ENCODE data around the gene TMEM37.

TMEM37 gene

DNA sequence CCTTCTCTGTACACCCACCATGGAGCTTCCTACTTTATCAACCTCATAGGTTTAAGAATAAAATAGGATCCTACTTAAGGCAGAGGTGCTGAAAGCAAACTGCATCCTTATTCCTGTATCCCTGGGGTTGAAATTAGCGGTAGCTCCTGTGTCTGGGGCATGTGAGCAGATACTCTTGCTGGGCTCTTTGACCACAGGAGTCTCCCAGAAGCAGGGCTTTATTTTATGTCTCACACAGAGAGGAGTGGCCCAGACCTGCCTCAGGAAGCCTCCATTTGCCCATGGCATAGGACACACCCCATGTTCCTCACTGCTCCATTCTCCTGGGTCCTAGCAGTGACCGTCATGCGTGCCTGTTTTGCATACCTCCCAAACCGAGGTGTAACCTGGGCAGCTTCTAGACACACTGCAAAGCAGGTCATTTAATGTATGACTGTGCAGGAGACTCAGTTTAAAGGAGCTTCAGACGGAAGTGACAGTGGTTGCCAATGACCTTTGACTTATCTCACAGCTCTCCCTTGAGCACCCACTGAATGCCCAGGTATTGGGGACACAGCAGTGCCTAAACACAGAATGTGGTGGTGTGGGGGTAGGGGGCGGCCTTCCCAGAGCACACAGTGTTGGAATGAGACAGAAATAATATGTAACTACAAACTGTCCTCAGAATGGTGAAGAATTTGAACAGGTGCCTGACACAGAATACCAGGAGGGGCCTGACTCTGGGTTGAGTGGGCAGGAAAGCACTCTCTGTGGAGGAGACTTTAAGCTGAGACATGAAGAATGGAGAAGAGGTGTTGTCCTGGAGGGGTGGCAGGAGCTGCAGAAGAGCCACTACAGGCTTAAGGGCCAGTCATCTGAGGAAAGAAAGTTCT lies 3.7 kb downstream of the TMEM37 start:
- no peak for DNase-seq

DNA sequence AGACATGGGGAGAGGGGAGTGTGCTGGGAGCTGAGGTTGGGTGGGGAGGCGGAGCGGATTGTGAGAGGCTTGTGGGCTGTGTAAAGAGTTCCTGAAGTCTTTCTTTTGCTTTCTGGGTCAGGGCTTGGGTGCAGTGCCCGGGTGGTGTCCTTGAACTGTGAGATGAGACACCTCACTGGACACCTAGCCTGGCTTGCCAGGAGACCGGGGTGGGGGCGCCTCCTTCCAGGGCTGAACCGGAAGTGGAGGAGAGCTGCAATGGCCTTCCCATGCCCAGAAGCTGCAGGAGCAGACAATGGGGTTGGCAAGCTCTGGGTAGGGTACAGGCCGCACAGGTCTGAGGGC lies 4.3 kb downstream of the TMEM37 start:
- DNase-seq, result no peak

DNA sequence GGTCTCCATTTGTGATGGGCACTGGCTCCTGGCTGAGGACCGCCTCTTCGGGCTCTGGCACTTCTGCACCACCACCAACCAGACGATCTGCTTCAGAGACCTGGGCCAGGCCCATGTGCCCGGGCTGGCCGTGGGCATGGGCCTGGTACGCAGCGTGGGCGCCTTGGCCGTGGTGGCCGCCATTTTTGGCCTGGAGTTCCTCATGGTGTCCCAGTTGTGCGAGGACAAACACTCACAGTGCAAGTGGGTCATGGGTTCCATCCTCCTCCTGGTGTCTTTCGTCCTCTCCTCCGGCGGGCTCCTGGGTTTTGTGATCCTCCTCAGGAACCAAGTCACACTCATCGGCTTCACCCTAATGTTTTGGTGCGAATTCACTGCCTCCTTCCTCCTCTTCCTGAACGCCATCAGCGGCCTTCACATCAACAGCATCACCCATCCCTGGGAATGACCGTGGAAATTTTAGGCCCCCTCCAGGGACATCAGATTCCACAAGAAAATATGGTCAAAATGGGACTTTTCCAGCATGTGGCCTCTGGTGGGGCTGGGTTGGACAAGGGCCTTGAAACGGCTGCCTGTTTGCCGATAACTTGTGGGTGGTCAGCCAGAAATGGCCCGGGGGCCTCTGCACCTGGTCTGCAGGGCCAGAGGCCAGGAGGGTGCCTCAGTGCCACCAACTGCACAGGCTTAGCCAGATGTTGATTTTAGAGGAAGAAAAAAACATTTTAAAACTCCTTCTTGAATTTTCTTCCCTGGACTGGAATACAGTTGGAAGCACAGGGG lies 5.5 kb downstream of the TMEM37 start:
- no peak for DNase-seq

DNA sequence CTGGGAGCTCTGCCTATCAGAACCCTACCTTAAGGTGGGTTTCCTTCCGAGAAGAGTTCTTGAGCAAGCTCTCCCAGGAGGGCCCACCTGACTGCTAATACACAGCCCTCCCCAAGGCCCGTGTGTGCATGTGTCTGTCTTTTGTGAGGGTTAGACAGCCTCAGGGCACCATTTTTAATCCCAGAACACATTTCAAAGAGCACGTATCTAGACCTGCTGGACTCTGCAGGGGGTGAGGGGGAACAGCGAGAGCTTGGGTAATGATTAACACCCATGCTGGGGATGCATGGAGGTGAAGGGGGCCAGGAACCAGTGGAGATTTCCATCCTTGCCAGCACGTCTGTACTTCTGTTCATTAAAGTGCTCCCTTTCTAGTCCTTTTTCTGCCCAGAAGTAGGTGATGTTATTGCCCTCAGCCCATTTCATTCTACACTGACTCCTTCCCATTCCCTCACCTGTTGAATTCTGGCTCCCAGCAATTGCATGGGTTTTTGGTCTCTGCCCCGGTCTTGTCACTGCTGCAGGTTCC lies 6.5 kb downstream of the TMEM37 start:
- DNase-seq, result no peak

DNA sequence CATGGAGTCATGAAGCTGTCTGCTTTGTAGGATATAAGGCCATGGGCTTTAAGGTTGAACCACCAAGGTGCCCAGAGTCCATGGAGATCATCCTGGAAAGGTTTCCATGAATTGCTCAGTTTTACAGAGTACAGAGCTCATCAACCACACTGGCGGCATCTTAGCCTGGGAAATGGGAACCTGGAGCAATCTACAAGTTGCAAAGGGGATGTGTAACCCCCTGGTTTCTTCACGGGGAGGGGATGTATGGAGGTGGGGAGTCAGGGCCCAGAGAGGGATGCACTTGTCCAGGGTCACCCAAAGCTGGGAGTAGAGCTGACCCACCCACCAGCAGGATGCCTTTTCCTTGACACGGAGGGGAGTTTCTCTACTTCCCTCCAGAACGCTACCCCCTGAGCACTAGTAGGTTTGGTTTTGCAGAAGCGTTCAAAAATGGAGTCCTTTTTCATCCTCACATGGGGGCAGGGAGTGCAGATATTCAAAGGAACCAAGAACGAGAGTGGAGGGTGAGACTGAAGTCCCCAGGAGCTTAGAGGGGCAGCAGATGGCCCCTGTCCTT lies 7.2 kb downstream of the TMEM37 start:
- no peak for DNase-seq

DNA sequence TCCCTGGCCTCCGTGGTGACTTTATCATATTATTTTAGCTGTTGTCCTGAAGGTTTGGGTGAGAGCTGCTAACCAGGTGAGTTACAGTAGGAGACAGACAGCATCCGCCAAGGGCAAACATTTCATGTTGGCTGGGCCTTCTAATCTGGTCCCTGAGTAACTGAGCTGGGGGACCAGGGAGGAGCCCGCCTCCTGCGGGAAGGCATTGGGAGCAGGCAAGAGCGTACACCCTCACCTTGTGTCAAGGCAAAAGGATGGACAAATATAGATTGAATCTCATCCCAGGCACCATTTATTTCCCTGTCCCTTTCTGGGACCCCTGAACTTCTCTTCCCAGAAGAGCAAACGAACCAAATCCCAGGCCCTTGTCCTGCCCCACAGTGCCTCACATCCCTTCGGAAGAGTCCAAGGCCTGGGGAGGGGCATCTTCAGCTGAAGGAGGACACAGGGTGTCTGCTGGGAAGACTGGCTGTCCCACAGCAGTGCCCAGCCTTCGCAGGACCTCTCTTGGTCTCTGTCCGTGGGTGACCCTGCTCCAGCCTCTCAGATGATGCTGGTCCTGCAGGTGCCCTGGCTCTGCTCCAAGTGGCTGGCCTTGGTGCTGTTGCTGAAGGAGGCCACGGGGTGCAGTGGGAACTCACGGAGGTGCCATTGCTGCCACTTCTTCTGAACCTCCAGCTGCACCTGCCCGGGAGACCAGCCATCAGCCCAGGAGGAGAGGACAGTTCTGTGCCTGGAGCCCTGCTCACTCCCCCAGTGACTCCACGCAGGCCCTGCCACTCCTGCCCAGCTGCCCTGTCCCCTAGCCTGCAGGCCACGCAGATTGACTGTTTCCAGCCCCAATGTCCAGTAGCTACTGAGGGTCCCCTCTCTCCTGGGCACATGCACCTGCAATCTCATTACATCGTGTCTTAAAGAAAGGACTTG lies 8.2 kb downstream of the TMEM37 start:
- no peak for DNase-seq

DNA sequence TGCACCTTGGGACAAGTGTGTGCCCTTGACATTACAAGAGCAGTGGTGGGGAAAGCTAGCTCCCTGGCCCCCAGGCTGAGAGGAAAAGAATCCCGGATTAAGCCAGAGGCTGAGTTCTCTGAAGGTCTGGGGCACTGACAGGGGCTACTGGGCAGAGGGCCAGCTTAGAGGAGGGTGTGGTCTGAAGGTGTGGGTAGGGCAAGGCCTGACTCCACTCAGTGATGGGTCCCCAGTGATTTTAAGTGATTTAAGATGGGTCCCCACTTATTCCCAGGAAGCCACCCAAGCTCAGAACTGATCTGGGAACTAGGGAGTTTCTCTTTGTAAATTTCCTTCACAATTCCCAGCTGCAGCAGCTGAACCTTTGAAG lies 8.8 kb downstream of the TMEM37 start:
- DNase-seq, result no peak

DNA sequence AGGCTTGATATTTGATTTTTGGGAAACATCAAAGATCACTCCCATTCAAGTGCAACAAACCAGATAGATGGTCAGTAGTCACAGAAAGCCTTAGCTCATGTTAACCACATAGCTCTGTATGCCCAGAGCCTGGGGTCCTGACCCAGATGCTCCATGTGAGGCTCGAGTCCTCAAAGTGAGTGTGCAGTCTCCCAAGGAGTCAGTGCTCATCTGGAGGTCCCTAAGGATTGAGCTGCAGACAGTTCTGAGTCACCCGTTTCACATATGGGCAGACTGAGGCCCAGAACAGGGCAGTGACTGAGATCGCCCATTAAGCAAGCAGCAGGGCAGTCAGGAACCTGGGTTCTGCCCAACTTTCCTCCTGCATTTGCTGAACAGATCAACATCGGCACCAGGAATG lies 9.2 kb downstream of the TMEM37 start:
- DNase-seq, result no peak

DNA sequence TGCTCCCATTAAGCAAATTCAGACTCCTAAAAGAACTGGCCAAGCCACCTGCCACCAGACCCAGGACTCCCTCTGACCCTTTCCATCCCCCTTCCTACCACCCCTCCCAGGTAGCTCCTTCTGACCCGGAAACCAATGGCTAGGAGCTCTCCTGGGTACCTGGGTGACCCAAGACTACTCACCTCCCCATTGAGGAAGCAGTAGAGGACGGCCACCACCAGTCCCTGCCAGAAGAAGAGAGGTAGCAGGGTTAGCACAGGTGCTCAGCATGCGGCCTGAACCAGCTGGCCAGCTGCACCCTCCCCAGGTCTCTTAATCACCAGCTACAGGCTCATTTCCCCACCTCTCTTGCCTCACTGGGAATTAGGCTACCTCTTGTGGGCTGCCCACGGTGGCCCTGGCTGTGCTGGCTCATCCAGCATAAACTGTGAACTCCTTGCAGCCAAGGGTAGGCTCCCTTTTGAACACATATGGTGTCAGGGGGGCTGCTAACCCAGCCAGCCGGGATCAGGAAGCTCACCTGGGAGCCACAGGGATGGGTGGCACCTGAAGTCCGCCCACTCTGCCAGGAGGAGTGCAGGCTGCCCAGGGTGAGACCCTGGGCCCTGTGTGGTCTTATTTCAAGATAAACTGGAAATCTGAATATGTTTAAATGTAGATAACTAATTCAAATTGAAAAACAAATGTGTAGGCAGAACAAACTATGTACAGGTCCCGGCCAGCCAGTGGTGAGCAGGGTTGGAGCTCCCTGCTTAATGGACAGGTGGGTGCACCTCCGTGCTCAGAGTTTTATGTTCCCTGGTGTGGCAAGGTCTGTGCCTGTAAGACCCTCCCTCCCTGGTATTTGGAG lies 9.9 kb downstream of the TMEM37 start:
- no peak for DNase-seq

DNA sequence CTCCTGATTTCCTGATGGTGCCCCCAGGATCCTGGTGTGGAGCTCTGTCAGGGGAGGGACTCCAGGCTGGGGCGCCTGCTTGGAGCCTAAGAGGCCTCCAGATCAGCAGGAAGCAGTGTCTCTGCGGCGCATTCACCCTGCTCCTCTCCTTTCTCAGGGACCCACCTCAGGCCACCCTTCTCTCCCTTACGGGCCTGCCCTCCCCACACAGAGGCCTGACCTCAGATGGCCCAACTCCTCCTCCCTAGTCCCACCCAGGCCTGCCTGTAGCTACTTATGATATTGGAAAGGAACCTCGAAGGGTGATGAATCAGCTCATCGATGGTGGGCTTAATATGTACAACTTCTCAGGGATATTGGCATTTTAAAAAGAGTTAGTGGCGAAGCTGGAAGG lies 10.6 kb downstream of the TMEM37 start:
- DNase-seq, result no peak

DNA sequence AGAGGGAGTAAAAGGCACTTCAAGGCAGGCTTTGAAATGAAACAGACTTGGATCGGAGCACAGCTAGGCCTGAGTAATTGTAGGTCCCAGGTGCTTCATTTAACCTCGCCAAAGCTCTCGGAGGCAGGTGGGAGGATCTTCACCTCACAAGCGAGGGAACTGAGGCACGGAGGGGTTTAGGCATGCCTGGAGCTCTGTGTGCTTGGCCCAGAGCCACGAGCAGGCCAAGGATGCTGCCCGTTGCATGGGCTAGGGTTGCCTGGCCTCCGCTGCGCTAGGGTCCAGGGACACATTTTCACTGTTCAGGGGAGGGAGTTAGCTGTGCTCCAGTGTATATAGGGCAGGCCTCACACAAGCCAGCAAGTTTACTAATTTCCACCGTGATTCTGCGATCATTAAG lies 11.2 kb downstream of the TMEM37 start:
- DNase-seq, result no peak

DNA sequence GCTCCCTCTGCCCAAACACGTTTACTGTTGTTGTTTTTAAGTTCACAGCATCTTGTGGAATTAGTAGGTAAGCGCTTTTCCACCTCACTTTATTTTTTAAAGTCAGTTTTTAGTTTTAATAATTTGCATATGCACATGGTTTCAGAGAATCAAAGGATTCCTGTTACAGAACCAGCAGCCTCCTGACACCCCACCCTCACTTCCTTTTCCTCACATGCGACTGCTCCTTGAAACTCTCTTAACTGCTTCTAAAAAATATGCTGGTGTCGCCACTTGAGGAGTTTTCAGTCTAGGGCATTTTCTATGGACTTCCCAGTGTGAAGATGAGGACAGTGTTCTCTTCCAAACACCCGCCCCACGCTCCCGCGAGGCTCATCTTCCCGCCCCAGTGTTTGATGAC lies 14.4 kb downstream of the TMEM37 start:
- DNase-seq, result no peak

DNA sequence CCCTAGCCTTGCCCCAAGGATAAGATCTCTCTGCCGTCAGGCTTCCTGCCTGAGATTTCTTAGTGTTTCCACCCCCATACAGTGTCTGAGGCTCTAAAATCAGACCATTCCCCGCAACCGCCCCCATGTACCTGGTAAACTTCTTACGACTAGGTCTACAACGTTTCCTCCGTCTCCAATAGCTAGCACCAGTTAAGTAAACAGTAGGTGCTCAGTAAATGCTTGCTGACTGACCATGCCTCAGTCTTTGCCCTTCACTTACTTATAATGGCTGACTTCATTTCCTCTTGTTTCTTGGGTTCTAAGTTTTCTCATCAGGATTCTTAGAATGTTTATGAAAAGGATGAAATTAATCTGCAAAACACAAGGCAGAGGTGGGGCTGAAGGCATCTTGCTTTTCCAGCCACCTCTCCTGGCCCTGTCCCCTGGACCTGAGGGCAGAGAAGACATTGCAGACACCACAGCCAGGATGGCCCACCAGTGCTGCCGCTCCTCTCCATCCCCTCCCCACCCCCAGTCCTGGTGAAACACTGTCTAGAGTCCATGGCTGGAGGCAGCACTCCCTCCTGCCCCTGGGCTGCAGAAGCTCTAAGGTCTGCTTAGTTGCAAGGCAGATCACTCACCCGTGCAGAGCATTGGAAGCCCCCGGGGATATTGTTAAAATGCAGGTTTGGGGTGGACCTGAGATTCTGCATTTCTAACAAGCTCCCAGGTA lies 16.9 kb downstream of the TMEM37 start:
- DNase-seq, result no peak

DNA sequence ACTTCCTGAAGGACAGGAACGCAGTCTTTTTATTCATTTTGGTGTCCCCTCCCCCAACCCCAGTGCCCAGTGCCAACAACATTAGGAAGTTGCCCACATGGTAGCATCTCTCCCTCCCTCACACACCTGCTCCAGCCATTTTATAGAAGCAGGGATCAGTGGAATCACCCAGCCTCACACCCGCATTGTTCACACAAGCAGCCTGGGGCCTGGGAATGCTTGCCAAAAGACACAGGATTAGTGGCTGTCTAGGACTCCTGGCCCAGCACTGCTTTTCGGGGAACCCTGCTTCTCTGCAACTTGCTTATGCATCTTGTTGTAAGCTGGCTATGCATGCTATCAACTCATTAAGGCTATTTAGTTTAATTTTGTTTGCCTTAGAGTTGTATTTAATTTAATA lies 17.9 kb downstream of the TMEM37 start:
- no peak for DNase-seq

DNA sequence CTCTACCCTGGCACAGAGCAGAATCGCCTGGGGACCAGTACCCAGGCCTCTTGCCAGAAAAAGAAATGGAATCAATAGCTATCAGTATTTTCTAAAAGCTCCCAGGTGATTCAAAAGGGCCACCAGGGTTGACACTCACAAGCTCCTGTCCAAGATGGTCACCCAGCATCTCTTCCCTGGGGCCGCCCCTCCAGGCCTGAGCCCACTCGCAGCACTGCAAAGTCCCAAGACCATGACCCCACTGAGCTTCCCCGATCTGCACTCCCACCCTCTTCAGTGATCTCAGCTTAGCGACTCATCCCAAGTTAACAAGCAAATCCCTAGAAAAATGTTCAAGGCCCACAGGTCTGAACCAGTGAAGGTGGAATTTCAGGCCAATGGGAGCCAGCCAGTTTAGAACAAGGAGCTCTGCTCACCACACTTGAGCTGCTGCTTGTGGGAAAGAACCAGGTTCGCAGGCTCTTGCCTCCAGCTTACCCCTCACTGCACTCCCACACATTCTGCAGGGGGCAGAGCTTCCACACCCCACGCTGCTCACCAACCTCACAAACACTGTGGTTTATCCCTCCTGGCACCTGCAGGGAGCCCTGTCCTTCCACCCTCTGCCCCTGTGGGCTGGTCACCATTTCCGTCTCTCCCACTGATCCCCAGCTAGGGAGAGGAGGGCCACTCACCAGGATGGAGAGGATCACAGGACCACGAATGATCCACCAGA lies 19.8 kb downstream of the TMEM37 start:
- DNase-seq, result no peak

DNA sequence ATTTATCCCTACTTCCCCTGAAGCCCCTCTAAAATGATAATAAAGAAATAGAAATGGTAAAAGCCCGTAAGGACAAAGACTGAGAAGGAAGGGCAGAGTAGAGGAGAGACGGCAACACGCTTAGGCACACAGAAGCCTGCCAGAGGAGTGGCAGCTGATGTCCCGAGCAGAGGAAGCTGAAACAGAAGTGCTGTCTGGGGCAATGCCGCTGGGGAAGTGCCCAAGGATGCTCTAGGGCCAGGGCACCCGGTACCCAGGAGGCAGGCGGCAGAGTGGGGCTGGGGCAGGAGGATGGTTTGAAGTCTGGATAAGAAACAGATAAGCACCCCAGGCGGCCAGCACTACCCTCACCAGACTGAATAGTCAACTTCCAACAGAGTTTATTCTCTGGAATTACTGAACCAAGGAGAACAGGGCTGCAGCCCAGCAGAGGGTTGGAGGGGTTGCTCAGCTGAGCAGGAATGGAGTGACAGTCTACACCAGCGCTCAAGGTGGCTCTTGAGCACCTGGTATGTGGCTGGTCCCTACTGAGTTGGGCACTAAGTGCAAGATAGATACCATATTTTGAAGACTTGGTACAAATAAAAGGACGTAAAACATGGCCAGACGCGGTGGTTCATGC lies 22.4 kb downstream of the TMEM37 start:
- no peak for DNase-seq

DNA sequence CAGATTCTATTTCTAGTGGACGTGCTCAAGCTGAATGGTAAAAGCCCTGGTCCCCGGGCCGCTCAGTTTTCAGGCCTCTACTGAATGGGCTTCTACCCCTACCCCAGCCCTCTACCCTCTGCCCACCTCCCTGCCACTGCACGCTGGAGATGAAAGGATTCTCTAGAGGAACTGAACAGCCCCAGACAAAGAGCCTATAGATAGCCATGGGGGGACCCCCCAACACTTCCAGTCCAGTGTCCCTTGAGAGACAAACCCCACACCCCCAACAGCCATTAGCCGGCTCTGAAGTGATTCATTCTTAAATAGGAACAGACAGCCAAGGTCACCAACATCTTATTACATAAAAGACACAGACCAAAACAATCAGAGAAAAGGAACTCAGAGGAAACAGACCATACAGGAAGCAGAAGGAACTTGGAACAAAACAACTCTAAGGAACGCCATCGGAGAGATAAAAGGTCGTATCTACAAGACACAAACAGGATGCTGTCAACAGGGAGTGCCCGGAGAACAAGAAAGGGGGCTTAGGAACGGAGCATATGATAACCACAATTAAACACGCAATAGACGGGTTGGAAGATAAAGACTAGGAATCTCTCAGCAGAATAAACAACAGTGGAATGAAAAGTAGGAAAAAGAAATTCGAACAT lies 23.5 kb downstream of the TMEM37 start:
- no peak for DNase-seq

DNA sequence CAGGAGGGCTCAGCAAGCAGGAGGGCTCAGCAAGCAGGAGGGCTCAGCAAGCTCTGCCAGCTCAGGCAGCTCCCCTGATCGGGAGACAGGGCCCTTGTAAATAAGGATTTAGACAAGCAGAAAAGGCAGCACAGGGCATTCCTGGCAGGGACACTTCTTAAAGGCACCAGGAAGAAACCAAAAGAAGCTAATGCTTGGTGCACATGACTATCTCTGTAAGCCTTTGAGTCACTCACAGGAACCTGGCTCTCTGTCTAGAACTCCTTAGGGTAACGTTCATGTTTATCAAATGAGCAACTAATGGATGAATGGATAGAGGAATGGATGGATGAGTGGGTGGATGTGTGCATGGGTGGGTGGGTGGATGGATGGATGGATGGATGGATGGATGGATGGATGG lies 28.4 kb downstream of the TMEM37 start:
- no peak for DNase-seq

DNA sequence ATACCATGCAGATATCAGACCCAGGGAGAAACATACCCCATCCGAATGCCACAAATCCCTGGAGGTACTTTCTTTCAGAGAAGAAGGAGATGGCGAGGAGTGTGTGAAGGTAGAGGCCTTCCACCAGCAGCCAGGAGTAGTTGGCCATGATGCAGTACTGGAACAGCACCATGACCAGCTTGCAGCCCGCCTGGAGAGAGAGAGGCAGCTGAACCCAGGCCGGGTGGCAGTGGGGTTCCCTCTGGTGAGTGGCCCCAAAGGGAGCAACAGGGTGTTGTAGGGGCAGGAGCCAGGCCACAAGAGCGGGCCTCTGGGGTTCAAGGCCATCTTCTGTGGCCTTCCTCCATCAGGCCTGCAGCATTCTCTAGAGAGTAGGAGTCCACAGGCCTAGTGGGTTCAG lies 30.2 kb downstream of the TMEM37 start:
- no peak for DNase-seq
